HUES64 (cell line): ENCODE results near the gene XPO1.
"Not testable (repeated sequence)": the region's sequence is repeated elsewhere in the genome, so short reads cannot be mapped to it uniquely, and the experiment has no call there.

Experiments used
- H3K27ac ChIP-seq: 2 replicates; pipeline ENCODE4 v1.7.0; 2013; ENCODE audit warnings: low read depth, low read length, inconsistent platforms
- H3K27me3 ChIP-seq: 2 replicates; pipeline ENCODE4 v1.6.1; 2013; ENCODE audit warnings: mild to moderate bottlenecking, low read length; ENCODE audit not compliant: insufficient read depth
- H3K36me3 ChIP-seq: 2 replicates; pipeline ENCODE4 v1.6.1; 2013; ENCODE audit warnings: mild to moderate bottlenecking, low read length; ENCODE audit not compliant: insufficient read depth
- H3K4me1 ChIP-seq: 2 replicates; pipeline ENCODE4 v1.6.1; 2013; ENCODE audit warnings: mild to moderate bottlenecking, low read length, moderate library complexity; ENCODE audit not compliant: insufficient read depth
- H3K4me3 ChIP-seq: 2 replicates; pipeline ENCODE4 v1.5.1; 2013; ENCODE audit warnings: mild to moderate bottlenecking, low read length, moderate library complexity
- H3K9ac ChIP-seq: 2 replicates; pipeline ENCODE4 v1.6.1; 2013; ENCODE audit warnings: mild to moderate bottlenecking, low read depth, low read length
- H3K9me3 ChIP-seq: 2 replicates; pipeline ENCODE4 v1.6.1; 2013; ENCODE audit warnings: low read depth, low read length; ENCODE audit not compliant: insufficient read depth
- WGBS: fragments of 150-250, 120-280 bp; methylation state at CpG from one replicate; pipeline ENCODE4 v1.1.7; 2013; ENCODE audit warnings: missing lambda C conversion rate; 5-methylcytosine and 5-hydroxymethylcytosine counted together

The XPO1 gene

GRCh38 chr2:61460163-61460562, 78.0 kb downstream of the XPO1 start:
- H3K4me1 ChIP-seq, result peaks cover 4% of the 10 kb centered on the region; the same call in 1 of the 2 replicates
- H3K9me3 ChIP-seq, result no peaks in the 10 kb centered on the region
- H3K27ac ChIP-seq, result no peak overlapping the region
- H3K4me3 ChIP-seq, result no peak overlapping the region
- WGBS, result 97% methylated on average over 4 of the region's 4 CpGs
- no peak overlapping the region for H3K9ac ChIP-seq
- no peaks in the 10 kb centered on the region for H3K27me3 ChIP-seq
- H3K36me3 ChIP-seq, result no peaks in the 10 kb centered on the region; the same call in 1 of the 2 replicates

DNA sequence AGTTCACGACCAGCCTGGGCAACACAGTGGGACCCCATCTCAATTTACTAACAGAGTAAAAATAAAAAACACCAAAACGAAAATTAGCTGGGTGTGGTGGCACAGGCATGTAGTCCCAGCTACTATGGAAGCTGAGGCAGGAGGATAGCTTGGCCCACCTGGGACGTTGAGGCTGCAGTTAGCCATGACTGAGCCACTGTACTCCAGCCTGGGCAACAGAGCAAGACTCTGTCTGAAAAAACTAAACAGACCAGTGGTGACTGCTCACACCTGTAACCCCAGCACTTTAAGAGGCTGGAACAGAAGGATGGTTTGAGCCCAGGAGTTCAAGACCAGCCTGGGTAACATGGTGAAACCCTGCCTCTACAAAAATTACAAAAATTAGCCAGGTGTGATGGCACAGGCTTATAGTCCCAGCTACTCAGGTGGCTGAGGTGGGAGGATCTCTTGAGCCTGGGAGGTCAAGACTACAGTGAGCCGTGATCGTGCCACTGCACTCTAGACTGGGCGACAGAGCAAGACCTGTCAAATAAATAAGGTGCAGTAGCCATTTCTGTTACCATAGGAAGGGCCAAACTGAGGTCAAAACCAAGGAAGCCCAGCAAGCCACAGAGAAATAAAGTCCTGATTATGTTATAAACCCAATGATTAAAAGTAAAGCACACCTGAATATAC, 81.3 kb downstream of the XPO1 start:
- no peaks in the 10 kb centered on the region for H3K9me3 ChIP-seq
- H3K9ac ChIP-seq, result no peak overlapping the region
- 94% methylated on average over 6 of the region's 6 CpGs for WGBS
- H3K4me3 ChIP-seq, result no peak overlapping the region
- no peaks in the 10 kb centered on the region; the same call in 1 of the 2 replicates for H3K36me3 ChIP-seq
- H3K4me1 ChIP-seq, result no peaks in the 10 kb centered on the region
- H3K27ac ChIP-seq, result no peak overlapping the region
- H3K27me3 ChIP-seq, result no peaks in the 10 kb centered on the region

GRCh38 chr2:61456070-61456745, 81.9 kb downstream of the XPO1 start:
- H3K9me3 ChIP-seq, result no peaks in the 10 kb centered on the region
- no peak overlapping the region for H3K9ac ChIP-seq
- H3K4me3 ChIP-seq, result no peak overlapping the region
- H3K27me3 ChIP-seq, result no peaks in the 10 kb centered on the region
- no peak overlapping the region for H3K27ac ChIP-seq
- WGBS, result 95% methylated on average over 5 of the region's 5 CpGs
- no peaks in the 10 kb centered on the region; the same call in 1 of the 2 replicates for H3K36me3 ChIP-seq
- H3K4me1 ChIP-seq, result no peaks in the 10 kb centered on the region

GRCh38 chr2:61454972-61455371, 83.2 kb downstream of the XPO1 start:
- H3K9me3 ChIP-seq, H3K27ac ChIP-seq, H3K9ac ChIP-seq, H3K4me3 ChIP-seq, H3K4me1 ChIP-seq, H3K36me3 ChIP-seq, H3K27me3 ChIP-seq: not testable (repeated sequence)
- WGBS, result 93% methylated on average over 8 of the region's 8 CpGs

- no peak overlapping the region for H3K27ac ChIP-seq
- no peaks in the 10 kb centered on the region for H3K4me1 ChIP-seq
- H3K36me3 ChIP-seq, result no peaks in the 10 kb centered on the region
- no peaks in the 10 kb centered on the region for H3K27me3 ChIP-seq
- H3K9ac ChIP-seq, result no peak overlapping the region
- H3K9me3 ChIP-seq, result no peaks in the 10 kb centered on the region
- no peak overlapping the region for H3K4me3 ChIP-seq
- WGBS, result 95% methylated on average over 5 of the region's 5 CpGs
Measured at GRCh38 chr2:61454383-61454782, 83.8 kb downstream of the XPO1 start.

DNA sequence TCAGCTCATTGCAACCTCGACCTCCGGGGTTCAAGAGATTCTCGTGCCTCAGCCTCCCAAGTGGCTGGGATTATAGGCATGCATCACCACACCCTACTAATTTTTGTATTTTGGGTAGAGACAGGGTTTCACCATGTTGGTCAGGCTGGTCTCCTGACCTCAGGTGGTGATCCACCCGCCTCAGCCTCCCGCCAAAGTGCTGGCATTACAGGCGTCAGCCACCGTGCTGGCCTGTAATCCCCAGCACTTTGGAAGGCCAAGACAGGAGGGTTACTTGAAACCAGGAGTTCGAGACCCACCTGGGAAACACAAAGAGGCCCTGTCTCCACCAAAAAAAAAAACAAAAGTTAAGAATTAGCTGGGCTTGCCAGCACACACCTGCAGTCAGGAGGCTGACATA, 85.8 kb downstream of the XPO1 start:
- no peak overlapping the region for H3K27ac ChIP-seq
- H3K36me3 ChIP-seq, result peaks cover 4% of the 10 kb centered on the region

GRCh38 chr2:61451178-61451577, 87.0 kb downstream of the XPO1 start:
- Histone ChIP-seq H3K4me1 (no peaks in the 10 kb centered on the region), H3K27me3 (no peaks in the 10 kb centered on the region), H3K27ac (no peak overlapping the region), H3K36me3 (peaks cover 4% of the 10 kb centered on the region), H3K4me3 (no peak overlapping the region), H3K9me3 (no peaks in the 10 kb centered on the region), H3K9ac (no peak overlapping the region)
- WGBS, result 96% methylated on average over 8 of the region's 9 CpGs

More for the DNA sequence above, 85.8 kb downstream of the XPO1 start:
- Histone ChIP-seq H3K9me3 (no peaks in the 10 kb centered on the region), H3K4me1 (no peaks in the 10 kb centered on the region), H3K4me3 (no peak overlapping the region), H3K9ac (no peak overlapping the region), H3K27me3 (no peaks in the 10 kb centered on the region)
- WGBS, result 84% methylated on average over 8 of the region's 8 CpGs

DNA sequence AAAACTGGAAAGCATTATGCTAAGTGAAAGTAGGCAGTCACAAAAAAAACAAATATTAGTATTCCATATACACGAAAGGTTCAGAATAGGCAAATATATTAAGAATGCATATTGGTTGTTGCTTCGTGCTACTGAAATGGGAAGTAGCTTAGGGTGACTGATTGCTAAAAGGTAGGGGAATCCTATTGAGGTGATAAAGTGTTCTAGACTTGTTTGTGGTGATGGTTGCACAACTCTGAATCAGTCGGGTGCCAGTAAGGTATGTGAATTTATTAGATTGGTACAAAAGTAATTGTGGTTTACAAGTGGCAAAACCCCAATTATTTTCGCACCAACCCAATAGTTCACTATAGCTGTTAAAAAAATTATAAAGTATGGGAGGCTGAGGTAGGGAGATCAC, 88.0 kb downstream of the XPO1 start:
- whole genome bisulfite sequencing, result 98% methylated on average over 3 of the region's 4 CpGs
- H3K36me3 ChIP-seq, result peaks cover 4% of the 10 kb centered on the region
- no peak overlapping the region for H3K4me3 ChIP-seq
- H3K4me1 ChIP-seq, result no peaks in the 10 kb centered on the region
- no peaks in the 10 kb centered on the region for H3K9me3 ChIP-seq
- H3K27me3 ChIP-seq, result no peaks in the 10 kb centered on the region
- H3K9ac ChIP-seq, result no peak overlapping the region
- H3K27ac ChIP-seq, result no peak overlapping the region

- Histone ChIP-seq H3K9ac (no peak overlapping the region), H3K27ac (no peak overlapping the region), H3K9me3 (no peaks in the 10 kb centered on the region), H3K4me1 (peaks cover 3% of the 10 kb centered on the region; the same call in 1 of the 2 replicates), H3K27me3 (no peaks in the 10 kb centered on the region), H3K36me3 (peaks cover 4% of the 10 kb centered on the region), H3K4me3 (no peak overlapping the region)
- 95% methylated on average over 2 of the region's 2 CpGs for WGBS
Measured at GRCh38 chr2:61448229-61448628, 89.9 kb downstream of the XPO1 start.

DNA sequence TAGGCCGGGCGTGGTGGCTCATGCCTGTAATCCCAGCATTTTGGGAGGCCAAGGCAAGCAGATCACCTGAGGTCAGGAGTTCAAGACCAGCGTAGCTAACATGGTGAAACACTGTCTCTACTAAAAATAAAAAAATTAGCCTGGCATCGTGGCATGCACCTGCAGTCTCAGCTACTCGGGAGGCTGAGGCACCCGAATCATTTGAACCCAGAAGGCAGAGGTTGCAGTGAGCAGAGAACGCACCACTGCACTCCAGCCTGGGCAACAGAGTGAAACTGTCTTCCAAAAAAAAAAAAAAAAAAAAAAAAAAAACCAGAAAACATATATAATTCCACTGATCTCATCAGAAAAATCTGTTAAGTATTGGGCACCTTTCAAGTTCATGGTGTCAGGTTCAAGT, 91.2 kb downstream of the XPO1 start:
- not testable (repeated sequence) for H3K27me3 ChIP-seq, H3K36me3 ChIP-seq, H3K9me3 ChIP-seq, H3K4me3 ChIP-seq, H3K4me1 ChIP-seq, H3K9ac ChIP-seq, H3K27ac ChIP-seq
- WGBS, result 97% methylated on average over 7 of the region's 7 CpGs

DNA sequence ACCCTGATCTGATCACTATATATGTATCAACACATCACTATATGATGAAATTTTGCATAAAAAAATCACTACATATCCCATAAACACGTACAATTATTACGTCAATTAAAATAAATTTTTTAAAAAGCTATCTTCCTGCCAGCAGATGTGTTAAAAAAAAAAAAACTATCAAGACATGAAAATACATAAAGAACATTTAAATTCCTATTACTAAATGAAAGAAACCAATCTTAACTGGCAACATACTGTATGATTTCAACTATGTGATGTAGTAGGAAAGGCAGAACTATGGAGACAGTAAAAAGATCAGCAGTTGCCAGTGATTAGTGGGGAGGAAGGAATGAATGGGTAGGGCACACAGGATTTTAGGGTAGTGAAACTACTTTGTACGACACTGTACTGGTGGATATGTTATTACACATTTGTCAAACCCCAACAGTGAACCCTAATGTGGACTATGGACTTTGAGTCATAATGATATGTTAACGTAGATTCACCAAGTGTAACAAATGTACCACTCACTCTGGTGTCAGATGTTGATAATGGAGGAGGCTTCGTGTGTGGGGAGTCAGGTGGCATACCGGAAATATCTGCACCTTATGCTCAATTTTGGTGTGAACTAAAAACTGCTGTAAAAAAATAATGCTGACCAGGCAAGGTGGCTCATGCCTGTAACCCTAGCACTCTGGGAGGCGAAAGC, 94.7 kb downstream of the XPO1 start:
- Histone ChIP-seq H3K4me3 (no peak overlapping the region), H3K4me1 (peaks cover 6% of the 10 kb centered on the region; the same call in 1 of the 2 replicates), H3K27me3 (no peaks in the 10 kb centered on the region), H3K9me3 (no peaks in the 10 kb centered on the region), H3K36me3 (no peaks in the 10 kb centered on the region), H3K27ac (no peak overlapping the region), H3K9ac (no peak overlapping the region)
- WGBS, result 95% methylated on average over 7 of the region's 7 CpGs
